ENCODE results near the gene SIAH3.
"Not testable (repeated sequence)": the region's sequence is repeated elsewhere in the genome, so short reads cannot be mapped to it uniquely, and the experiment has no call there.

The SIAH3 gene

DNA sequence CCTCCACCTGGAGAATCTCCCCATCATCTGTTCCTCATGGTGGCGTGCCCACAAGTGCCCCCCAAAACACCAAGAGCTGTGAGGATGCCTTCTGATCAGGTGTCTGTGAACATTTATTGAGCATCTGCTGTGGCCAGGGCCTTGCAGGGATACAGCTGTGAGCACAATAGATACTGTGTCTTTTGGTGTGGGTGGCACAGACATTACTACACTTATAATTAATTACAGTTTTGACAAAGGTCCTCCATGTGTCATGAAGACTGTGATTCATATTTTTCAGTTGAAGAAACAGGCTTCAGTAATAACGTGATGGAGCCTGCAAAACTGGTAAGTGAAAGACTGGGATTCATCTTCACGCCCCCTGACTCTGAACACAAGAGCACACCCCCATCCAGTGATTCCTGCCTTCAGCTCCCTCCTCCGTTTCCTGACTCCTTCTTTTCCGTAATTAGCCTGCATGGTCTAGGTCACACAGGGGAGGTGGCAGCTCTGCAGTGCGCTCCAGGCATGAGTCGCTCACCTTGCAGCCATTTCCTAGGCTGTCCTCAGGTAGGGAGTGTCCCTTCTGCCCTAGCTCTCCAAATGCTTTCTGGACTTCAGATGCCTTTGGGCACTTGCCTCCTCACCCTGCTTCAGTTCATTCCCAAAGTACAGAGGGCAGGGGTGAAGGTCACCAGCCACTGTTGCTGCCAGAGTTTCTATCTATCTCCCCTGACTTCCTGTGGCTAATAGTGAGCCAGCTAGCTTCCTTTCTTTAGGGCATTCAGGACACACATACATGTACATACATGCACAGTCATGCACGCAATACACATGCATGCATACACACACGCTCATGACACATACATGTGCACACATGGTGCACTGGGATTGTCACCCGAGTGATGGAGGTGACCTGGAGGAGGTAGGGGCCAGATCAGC, 66.5 kb downstream of the SIAH3 start:
- no peak overlapping the region for H3K4me3 ChIP-seq (ENCODE audit: low read depth, low read length)

DNA sequence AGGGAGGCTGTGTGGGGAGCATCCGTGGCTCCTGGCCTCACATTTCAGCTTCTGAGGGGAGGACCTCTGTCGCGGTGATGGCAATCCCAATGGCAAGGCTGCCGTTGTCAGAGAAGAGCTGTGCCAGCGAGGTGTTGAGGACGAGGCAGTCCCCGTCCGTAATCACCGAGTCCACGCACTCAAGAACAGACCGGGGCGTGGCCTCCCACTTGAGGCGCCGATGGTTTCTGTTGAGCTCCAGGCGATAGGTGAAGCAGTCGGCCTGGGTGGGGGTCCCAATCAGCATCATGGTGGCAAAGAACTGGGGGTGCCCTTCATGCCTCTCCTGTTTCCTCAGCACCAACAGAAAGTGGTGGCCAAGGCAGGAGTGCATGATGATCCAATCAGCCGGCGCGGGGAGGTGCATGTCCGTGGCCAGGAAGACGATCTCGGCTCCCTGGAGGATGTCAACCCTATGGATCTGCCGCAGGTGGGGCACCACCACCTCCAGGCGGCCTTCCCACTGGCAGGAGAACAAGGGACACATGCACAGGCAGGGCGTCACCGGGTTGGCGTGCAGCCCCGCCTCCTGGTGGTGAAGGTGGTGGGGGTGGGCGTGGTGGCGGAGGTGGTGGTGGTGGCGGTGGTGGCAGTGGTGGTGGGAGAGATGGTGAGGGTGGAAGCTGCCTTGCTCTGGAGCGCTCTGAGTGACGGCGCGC, 68.1 kb downstream of the SIAH3 start:
- H3K4me3 ChIP-seq (ENCODE audit: low read depth, low read length), result no peak overlapping the region

DNA sequence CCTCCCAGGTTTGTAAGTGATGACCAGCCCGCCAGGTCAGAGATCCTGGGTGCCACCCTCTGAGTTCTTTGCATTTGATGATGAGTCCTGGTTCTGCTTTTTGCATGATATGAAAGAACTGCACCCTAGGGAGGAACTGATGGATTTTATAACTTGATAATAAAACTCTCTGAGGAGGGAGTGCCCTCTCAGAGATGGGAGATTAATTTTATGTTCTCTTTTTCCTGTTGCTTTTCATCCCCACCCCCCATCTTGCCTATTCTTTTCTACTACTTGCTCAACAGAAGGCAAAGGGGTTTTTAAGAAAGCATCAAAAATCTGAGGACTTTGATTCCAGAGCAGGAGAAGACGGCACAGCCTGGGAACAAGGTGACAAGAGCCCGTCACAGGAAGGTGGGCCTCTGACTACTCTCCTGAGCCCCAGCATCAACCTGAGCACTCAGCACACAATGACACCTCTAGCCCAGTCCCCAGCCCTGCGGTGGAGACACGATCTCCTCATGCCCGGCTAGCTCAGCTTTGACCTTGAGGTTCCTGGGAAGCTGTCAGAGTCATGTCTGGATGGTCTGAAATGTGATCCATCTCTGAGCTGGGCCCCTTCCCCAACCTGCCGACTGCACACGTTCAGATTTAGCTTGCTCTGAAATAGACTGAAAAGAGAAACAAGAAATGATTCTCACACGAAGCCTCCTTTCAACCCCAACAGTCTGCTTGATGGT, 69.1 kb downstream of the SIAH3 start:
- no peak overlapping the region for H3K4me3 ChIP-seq (ENCODE audit: low read depth, low read length)

DNA sequence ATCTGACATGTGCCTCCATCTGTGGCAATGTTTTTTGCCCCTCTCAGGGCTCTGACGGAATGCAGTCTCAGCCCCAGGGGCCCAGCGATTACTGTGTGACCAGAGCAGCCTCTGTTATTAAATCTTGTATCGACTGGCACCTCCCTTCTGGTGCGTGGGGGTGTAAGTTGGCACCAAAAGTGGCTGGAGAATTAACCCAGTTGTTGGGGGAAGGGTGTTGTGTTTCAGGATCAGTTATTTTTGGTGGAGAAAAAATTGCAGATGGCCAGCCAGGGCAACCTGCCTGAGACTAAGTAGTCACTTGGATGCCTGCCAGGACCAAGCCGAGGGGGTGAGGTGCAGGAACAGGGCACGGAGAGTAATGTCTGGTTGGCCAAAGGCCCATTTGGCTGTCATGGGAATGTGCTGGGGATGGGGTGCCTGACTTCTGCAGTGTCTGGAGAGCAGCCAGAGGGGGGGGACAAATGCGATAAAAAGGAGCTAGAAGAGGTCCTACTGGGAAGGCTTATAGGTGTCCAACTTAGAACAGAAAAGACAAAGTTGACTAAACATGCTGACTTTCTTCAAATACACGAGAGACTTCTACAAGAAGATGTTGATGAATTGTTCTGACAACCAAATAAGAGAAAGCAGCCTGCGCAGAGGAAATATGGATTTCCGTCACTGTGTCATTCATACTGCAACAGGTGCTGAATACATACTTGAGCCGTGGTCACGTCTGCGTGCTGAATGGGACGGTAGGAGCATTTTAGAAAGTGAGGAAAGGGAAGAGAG, 69.8 kb downstream of the SIAH3 start:
- H3K4me3 ChIP-seq (ENCODE audit: low read depth, low read length), result no peak overlapping the region

DNA sequence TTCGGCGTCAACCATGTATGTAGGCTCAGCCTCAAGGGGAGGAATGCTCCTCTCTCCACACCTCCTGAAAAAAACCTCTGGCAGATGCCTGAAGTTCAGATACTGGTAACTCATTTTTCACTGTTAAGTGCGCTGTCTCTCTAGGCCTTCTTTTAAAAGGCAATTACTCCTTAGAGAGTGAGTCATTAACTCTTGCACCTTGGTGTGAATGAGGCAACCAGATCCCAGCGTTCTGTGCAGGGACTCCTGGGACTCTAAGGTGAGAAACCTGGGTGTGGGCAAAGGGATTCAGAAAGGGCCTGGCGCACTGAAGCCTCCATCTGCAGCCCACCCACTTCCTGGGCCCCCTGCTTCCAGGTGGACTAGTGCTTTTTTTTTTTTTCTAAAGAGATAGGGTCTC, 71.7 kb downstream of the SIAH3 start:
- H3K4me3 ChIP-seq (ENCODE audit: low read depth, low read length), result no peak overlapping the region

DNA sequence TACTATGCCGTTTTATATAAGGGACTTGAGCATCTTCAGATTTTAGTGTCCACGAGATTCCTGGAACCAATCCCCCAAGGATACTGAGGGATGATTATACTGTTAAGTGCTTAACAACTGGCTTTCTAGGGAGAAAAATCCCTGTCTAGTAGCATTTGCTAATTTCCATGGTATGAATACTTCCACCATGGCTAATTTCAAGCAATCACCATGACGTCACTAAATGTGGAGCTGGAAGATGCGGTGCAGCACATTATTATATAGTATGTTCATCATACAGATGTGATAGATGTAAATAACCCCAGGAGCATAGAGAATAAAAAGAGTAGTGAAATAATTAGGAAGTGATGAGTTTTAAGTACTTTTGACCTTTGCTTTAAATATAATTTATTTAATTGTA, 72.7 kb downstream of the SIAH3 start:
- no peak overlapping the region for H3K4me3 ChIP-seq (ENCODE audit: low read depth, low read length)

DNA sequence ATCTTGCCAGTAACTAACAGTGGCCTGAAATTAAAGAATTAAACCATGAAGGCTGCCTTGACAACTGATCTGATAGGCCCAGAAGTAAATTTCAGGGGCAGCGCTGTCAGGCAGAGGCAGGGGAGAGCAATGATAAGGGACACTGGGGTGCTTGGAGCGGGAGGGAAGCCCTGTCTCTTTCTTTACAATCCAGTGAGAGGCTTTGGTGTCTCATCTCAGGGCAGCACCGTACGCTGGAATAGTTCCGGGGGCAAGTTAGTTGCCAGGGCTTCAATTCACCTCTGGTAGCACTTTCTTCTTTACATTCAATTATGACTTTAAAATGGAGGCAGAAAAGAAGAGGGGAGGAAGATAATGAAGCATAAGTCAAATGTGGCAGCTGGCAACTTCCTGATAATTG, 74.8 kb downstream of the SIAH3 start:
- H3K4me3 ChIP-seq (ENCODE audit: low read depth, low read length), result no peak overlapping the region

DNA sequence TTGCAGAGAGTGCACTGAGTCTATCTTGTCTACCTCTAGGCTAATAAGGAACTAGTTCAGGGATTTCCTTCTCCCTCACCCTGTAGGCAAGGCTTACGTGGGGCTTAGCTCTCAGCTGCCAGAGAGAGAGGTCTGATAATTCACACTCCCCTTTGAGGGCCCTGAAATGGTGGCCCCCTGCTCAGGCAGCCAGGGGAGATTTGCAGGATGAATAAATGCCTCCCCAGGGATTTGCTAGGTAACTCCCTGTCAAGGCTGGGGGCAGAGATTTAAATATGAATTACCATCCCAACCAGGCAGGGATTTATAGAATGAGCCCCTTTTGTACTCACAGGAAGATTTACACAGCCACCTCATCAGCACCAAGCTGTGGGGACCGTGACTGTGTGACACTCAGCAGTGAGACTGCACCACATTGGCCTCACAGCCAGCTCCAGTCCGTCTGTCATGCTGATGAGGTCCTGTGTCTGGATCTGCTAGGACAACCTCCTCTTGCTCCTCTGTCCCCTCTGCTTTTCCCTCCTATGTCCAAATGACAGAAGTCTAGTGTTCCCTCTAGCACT, 76.1 kb downstream of the SIAH3 start:
- no peak overlapping the region for H3K4me3 ChIP-seq (ENCODE audit: low read depth, low read length)

DNA sequence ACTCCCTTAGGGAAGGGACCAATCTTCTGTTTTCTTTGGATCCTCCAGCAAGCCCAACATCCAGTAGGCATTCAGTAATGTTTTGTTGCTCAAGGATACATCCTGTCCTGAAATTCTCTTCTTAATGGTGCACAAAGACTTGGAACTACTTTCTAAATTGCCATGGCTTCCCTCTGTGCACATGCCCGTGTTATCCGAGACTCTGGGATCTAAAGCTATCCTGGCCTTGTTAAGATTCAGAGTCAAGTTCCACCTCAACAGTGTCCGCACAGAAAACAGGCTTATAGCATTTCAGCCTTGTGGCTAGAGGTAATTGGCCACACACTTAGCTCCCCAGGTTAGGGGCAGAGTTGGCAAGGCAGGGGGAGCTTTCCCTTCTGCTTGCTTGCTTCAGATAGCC, 77.6 kb downstream of the SIAH3 start:
- H3K4me3 ChIP-seq (ENCODE audit: low read depth, low read length), result no peak overlapping the region

DNA sequence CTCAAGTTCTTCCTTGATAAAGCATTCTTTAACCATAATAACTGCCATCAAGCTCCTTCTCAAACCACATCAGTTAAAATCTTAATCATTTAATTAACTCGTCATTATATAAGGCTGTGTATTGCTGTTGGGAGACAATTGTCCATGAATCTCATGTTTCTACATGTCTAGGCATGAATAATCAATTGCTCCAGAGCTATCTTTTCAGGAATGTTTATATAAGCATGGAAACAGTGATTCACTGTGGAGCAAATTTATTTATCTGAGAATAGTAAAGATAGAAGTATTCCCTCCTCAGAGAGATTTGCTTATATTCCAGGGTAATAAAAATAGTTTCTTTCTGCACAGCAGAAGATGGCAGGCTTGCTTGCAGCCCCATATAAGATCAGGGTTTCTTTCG, 78.3 kb downstream of the SIAH3 start:
- H3K4me3 ChIP-seq (ENCODE audit: low read depth, low read length), result no peak overlapping the region

DNA sequence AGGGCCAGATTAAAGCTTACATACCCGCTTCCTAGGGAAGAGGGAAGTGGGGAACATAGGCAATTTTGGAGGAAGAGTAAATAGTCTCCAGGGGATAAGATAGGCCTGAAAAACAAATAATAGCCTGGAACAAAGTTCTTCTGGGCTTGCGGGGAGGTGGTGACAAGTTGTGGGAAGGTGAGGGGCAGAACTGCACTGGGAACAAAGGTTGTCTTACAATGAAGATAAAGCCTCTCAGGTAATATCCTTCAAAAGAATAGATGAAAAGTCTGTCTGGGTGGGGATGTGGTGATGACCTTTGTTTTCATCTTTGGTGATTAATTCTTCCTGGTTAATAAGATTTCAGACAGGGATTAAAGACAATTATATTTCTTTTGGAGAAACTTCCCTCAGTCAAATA, 80.7 kb downstream of the SIAH3 start:
- no peak overlapping the region for H3K4me3 ChIP-seq (ENCODE audit: low read depth, low read length)

DNA sequence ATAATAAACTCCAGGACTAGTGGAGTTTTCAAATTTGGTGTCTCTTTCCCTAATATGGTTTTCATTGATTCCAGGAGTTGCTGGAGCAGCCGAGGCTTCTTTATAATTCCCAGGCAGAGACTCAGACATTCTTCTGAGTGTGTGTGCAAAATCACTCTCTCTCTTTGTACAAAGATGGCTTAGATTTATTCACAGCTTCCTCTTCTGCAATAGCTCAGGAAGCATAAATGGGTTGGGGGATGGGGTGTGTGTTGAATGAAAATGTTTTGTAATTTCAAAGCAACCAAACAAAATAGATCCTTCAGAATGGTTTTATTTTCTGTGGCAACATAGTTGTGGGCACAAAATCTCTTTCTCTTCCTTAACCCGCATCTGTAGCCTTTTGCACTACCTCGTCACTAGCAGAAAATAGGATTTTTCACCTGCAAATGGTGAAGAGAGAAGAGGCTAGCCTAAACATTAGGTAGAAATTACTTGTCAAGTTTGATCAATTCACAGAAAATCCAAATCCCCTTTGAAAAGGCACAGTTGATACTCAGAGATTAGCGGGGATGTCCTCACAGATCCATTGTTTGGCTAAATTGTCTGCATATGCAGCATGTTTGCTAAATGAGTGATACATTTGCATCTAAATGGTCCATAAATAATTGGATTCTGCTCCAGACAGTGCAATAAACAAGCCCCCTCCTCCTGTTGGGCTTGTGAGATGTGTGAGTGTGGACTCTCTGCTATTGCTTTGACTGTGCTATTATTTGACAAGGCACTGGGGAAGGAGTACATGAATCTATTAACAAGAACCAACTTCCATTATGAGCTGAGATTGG, 82.7 kb downstream of the SIAH3 start:
- no peak overlapping the region for H3K4me3 ChIP-seq (ENCODE audit: low read depth, low read length)

DNA sequence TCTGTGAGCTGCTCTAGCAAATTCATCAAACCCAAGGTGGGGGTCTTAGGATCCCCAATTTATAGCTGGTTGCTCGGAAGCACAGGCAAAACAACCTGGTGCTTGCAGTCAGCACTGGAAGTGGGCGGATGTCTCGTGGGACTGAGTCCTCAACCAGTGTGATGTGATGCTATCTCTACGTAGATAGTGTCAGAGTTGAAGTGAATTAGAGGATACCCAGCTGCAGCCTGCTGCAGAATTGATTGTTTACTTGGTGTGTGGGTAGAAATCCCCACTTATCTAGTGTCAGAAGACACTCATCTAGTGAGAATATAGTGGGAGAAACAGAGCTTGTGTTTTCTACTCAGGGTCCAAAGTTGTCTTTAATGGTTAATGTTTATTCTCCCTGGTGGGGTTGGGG, 86.1 kb downstream of the SIAH3 start:
- H3K4me3 ChIP-seq (ENCODE audit: low read depth, low read length), result no peak overlapping the region

DNA sequence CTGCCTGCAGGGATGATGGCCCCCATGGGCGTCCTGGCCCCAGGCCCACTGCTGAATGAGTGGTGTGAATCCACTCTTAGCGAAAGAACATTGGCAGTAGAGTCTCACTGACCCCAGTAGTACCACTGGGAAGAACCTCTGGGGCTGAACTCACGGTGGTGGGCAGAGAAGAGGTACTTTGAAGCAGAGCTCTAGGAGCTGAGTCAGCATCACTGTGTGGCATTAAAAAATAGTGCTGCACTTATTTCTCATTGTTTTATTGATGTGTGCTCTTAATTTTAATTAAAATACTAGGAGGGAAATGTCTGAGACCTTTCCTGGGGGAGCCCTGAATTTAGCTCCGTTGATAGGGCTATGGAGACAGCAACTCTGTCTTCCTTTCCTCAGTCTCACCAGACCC, 88.1 kb downstream of the SIAH3 start:
- no peak overlapping the region for H3K4me3 ChIP-seq (ENCODE audit: low read depth, low read length)

DNA sequence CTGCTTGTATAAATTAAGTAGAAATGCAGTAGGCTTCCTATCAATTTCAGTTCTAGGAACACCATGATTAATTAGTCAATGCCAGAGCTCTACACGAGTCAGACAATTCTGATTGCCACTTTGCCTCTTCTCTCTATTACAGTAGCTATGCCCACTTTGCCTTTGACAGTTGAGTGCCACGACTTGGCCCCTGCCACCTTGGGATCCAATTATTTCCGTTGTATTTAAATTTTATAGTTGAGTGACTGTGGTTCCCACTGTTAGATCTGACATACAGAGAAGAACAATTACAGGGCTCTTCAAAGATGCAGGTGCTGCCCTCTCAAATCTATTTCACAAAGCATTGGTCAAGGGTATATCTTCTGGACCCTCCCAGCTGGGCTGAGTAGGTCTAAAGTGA, 94.0 kb downstream of the SIAH3 start:
- H3K4me3 ChIP-seq (ENCODE audit: low read depth, low read length), result not testable (repeated sequence)

DNA sequence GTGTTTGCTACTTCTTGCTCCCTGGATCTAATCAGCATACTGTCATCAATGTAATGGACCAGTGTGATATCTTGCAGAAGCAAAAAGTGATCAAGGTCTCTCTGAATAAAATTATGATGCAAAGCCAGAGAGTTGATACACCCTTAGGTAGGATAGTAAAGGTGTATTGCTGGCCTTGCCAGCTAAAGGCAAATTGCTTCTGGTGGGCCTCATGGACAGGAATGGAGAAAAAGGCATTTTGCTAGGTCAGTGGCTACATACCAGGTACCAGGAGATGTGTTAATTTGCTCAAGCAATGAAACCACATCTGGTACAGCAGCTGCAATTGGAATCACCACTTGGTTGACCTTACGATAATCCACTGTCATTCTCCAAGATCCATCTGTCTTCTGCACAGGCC, 95.1 kb downstream of the SIAH3 start:
- H3K4me3 ChIP-seq (ENCODE audit: low read depth, low read length), result not testable (repeated sequence)

DNA sequence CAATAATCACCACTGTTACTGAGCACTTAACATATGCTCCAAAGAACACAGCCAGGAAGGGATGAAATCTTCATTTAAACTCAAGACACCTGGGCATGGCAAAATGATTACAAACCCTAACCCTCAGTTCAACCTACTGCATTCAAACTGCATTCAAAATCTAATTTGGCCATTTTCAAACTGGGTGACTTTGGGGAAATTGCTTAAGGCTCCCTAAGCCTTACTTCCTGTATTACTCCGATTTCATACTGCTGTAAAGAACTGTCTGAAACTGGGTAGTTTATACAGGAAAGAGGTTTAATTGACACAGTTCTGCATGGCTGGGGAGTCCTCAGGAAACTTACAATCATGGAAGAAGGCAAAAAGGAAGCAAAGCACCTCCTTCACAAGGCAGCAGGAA, 99.0 kb downstream of the SIAH3 start:
- H3K4me3 ChIP-seq (ENCODE audit: low read depth, low read length), result no peak overlapping the region

DNA sequence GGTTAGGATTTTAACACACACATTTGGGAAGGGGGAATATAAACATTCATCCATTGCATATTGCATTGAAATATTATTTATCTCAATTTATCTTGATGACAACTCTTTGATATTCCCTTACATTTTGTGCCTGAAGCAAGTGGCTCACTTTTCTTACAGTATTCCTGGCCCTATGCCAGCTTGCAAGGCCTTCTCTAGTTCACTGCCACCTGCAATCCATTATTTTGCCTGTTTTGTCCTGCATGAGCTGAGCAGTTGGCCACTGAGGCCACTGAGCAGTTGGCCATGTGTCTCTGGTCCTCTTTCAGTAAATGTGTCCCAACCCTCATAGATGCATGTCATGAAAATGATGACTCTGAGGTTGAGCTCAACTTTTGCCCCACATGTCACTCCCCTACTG, 99.7 kb downstream of the SIAH3 start:
- no peak overlapping the region for H3K4me3 ChIP-seq (ENCODE audit: low read depth, low read length)

DNA sequence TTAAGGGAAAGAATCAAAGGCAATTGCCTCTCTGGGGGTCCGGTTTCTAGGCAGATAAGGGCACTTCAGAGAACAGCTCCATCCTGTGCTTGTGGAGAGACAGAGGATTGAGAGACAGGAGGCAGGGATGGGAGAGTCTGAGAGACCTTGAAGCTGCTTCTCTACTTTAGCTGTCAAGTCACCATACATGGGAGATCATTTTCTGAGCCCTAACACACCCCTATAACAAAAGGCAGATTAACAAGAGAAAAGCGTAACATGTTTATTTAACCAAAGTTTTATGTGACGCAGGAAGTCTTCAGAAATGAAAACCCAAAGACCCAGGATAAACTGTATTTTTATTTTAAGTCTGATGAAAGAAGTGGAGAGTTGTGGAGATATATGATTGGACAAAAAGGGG, 101.0 kb downstream of the SIAH3 start:
- no peak overlapping the region for H3K4me3 ChIP-seq (ENCODE audit: low read depth, low read length)

Data from iPS-11a (cell line).